ENCODE results near the gene RTF1.

GRCh38 chr15:41435037-41435786 is 18.3 kb downstream of the RTF1 start:
- TF ChIP-seq GATA2 (IDR thresholded peaks at IDR 0.05; ENCODE audit: low read depth, low read length) (no peak), GATA3 (IDR thresholded peaks at IDR 0.05; ENCODE audit: low read depth, low read length) (no peak)

All from SH-SY5Y (cell line).